DND-41 (cell line): ENCODE results near the gene FHOD3.

Source experiments
- ATAC-seq: fragments of 200-7000 bp; cut with Tn5 transposase; 3 replicates; pipeline ENCODE4 v1.9.1; 2021; ENCODE audit warnings: low read depth; ENCODE audit not compliant: insufficient read depth
- DNase-seq: peaks from one replicate; pipeline ENCODE4 v3.0.0-alpha.2; 2020
- H2AFZ ChIP-seq: 2 replicates; pipeline ENCODE4 v1.6.0; 2012; ENCODE audit warnings: low read depth, low read length
- H3K27ac ChIP-seq: 2 replicates; pipeline ENCODE4 v1.5.1; 2012; ENCODE audit warnings: low read length, inconsistent platforms
- H3K27me3 ChIP-seq: fragments of 200-600 bp; sonication (generic); 2 replicates; pipeline ENCODE4 v1.6.0; 2012; ENCODE audit warnings: low read length, mild to moderate bottlenecking, inconsistent platforms; ENCODE audit not compliant: insufficient read depth, poor library complexity
- H3K36me3 ChIP-seq: 2 replicates; pipeline ENCODE4 v1.5.1; 2012; ENCODE audit warnings: low read length, inconsistent platforms; ENCODE audit not compliant: insufficient read depth
- H3K4me1 ChIP-seq: 2 replicates; pipeline ENCODE4 v1.5.1; 2012; ENCODE audit warnings: mild to moderate bottlenecking, low read length; ENCODE audit not compliant: insufficient read depth
- H3K4me2 ChIP-seq: 2 replicates; pipeline ENCODE4 v1.6.0; 2012; ENCODE audit warnings: mild to moderate bottlenecking, moderate library complexity, low read length, inconsistent platforms; ENCODE audit not compliant: insufficient read depth
- H3K4me3 ChIP-seq, 2 experiments: fragments of 200-600 bp in 1 of 2; shearing (Covaris generic) in 1 of 2; 2 replicates each; pipeline ENCODE4 v1.5.1; 2012 to 2016; ENCODE audit warnings: inconsistent platforms in 2 of 2, low read length in 2 of 2, mild to moderate bottlenecking in 2 of 2, low read depth in 1 of 2, moderate library complexity in 1 of 2
- H3K79me2 ChIP-seq: 2 replicates; pipeline ENCODE4 v1.6.0; 2012; ENCODE audit warnings: low read length, inconsistent platforms; ENCODE audit not compliant: insufficient read depth
- H3K9ac ChIP-seq: 2 replicates; pipeline ENCODE4 v1.6.0; 2012; ENCODE audit warnings: low read depth, mild to moderate bottlenecking, inconsistent platforms, low read length, moderate library complexity
- H3K9me3 ChIP-seq: 2 replicates; pipeline ENCODE4 v1.5.1; 2012; ENCODE audit warnings: low read length, moderate library complexity, mild to moderate bottlenecking, inconsistent platforms; ENCODE audit not compliant: insufficient read depth, severe bottlenecking
- H4K20me1 ChIP-seq: 2 replicates; pipeline ENCODE4 v1.6.0; 2012; ENCODE audit warnings: low read length; ENCODE audit not compliant: insufficient read depth
- EZH2 ChIP-seq: IDR thresholded peaks from 3 replicates; pipeline ENCODE4 v1.6.1; 2012; ENCODE audit warnings: borderline replicate concordance, low read depth, mild to moderate bottlenecking, moderate library complexity, low read length, inconsistent platforms; ENCODE audit not compliant: severe bottlenecking
- TF ChIP-seq, protein P1 (sequence below): IDR thresholded peaks from 2 replicates; pipeline ENCODE4 v1.5.1; 2012; ENCODE audit warnings: borderline replicate concordance, low read length, moderate library complexity, mild to moderate bottlenecking; ENCODE audit not compliant: poor library complexity, severe bottlenecking; ENCODE audit errors: extremely low read depth

The FHOD3 gene

DNA sequence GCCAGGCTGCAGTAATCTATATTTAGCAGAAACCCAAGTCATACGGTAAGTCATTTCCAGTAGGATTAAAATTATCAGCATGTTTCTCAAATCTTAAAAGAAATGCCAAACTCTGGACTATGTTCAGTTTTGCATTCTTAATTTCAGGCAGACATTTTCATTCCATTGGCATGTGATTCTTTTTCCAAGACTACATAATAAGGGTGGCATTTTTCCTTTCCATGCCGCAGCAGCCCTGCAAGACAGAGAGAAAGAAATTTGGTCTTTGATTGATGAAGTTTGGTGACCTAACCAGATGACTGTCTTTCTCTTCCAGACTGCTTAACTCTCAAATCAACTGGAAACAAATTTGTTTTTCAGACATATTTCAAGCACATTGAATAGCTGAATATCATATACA lies 118.1 kb downstream of the FHOD3 start:
- DNase-seq (no peak), ATAC-seq (no peak)
- Histone ChIP-seq H3K79me2 (no peaks in the 10 kb centered on the region), H3K9me3 (no peaks in the 10 kb centered on the region), H2AFZ (no peak overlapping the region), H3K27me3 (no peaks in the 10 kb centered on the region), H3K4me1 (no peaks in the 10 kb centered on the region), H3K9ac (no peak overlapping the region), H4K20me1 (no peaks in the 10 kb centered on the region), H3K4me2 (no peak overlapping the region), H3K4me3 (no peak overlapping the region), H3K36me3 (no peaks in the 10 kb centered on the region), H3K27ac (no peak overlapping the region)
- TF ChIP-seq, protein P1, sequence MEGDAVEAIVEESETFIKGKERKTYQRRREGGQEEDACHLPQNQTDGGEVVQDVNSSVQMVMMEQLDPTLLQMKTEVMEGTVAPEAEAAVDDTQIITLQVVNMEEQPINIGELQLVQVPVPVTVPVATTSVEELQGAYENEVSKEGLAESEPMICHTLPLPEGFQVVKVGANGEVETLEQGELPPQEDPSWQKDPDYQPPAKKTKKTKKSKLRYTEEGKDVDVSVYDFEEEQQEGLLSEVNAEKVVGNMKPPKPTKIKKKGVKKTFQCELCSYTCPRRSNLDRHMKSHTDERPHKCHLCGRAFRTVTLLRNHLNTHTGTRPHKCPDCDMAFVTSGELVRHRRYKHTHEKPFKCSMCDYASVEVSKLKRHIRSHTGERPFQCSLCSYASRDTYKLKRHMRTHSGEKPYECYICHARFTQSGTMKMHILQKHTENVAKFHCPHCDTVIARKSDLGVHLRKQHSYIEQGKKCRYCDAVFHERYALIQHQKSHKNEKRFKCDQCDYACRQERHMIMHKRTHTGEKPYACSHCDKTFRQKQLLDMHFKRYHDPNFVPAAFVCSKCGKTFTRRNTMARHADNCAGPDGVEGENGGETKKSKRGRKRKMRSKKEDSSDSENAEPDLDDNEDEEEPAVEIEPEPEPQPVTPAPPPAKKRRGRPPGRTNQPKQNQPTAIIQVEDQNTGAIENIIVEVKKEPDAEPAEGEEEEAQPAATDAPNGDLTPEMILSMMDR, result no peak
- TF ChIP-seq EZH2, result no peak

DNA sequence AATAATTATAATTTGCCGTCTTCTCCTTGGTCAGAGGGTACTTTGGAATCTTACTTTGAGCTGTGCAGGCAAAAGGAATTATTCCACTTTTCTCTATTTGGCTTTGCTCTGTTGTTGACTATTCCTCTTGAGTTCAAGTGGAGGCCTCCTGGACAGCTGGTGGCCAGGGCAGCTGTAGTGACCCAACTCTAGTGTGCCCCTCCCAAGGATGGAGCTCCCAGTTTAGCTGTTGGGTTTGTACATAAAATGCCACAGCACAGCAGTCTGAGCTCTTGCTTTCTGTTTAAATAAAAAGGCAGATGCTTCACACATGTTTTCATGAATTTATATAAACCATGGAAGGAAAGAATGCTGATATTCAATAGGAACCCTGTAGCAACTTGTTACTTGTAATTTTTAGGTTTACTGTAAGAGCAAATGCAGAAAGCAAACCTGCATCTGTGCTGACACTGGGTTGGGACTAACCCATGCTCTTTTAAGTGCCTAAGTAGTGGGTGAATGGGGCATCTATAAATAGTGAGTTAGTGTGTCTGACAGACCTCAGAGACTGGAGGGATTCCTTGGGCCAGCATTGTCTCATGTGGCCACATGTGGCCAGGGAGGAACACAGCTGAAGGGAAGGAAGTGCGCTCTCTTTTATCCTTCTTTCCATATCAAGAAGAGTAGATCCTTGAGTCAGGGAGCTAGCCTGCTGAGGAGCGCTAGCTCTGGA lies 121.8 kb downstream of the FHOD3 start:
- TF ChIP-seq, protein P1, result no peak
- TF ChIP-seq EZH2, result no peak
- Histone ChIP-seq H3K79me2 (no peaks in the 10 kb centered on the region), H4K20me1 (no peaks in the 10 kb centered on the region), H3K9ac (no peak overlapping the region), H3K4me3 (no peak overlapping the region), H3K27me3 (no peaks in the 10 kb centered on the region), H3K4me1 (no peaks in the 10 kb centered on the region), H3K36me3 (no peaks in the 10 kb centered on the region), H3K4me2 (no peak overlapping the region), H2AFZ (no peak overlapping the region), H3K9me3 (no peaks in the 10 kb centered on the region), H3K27ac (no peak overlapping the region)
- ATAC-seq (no peak), DNase-seq (no peak)

DNA sequence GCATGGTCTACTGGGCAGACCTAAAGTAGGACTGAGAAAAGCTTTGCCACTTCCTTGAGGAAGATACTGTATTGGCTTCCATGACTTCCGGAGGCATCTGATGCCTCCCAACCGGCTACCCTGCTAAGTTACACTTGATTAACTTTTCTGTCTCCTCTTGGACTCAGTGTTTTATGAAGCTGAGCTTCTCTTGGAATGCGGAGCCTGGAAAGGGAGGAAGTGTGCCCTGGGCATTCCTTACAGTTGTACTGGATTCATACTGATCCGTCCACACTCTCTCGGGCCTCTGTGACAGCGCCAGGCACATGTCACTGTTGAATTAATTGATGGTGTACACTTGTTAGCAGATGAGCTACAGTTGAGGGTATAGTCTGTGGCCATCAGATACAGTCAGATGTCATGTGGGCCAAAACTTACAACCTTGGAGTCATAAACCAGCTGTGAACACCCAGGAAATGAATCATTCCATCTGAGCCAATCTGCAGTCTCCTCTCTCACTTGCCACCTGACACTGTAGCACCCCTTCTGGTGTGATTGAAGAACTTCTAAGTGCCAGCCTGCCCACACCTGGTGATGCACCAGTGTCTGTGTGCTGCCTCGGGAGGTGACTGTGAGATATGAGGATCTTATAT lies 122.5 kb downstream of the FHOD3 start:
- no peak overlapping the region for H3K9ac ChIP-seq
- H3K4me1 ChIP-seq, result no peaks in the 10 kb centered on the region
- H3K27ac ChIP-seq, result no peak overlapping the region
- no peaks in the 10 kb centered on the region for H3K79me2 ChIP-seq
- no peak for TF ChIP-seq EZH2
- TF ChIP-seq, protein P1, result peak; percentile 26
- H3K4me2 ChIP-seq, result no peak overlapping the region
- ATAC-seq (peak; percentile 49; the same call in 2 of the 3 replicates), DNase-seq (peak; percentile 8)
- no peak overlapping the region for H3K4me3 ChIP-seq
- H3K36me3 ChIP-seq, result no peaks in the 10 kb centered on the region
- H2AFZ ChIP-seq, result no peak overlapping the region
- H4K20me1 ChIP-seq, result no peaks in the 10 kb centered on the region
- H3K9me3 ChIP-seq, result no peaks in the 10 kb centered on the region
- no peaks in the 10 kb centered on the region for H3K27me3 ChIP-seq
